ENCODE results near the gene WRNIP1. TPM values are rescaled to one million over a fixed set of nuclear protein-coding genes. Genes with fewer than 3 reads are reported as not detected.

WRNIP1 gene
- total and polyA plus RNA-seq, 2 of the 13 experiments (the other 11 are each of a cell fraction or from before 2014, with no cell fraction given), result 77.7 to 90.3 TPM

GRCh38 chr6:2817903-2818443 is 52.8 kb downstream of the WRNIP1 start (continued):
- TF ChIP-seq ZNF552 (CRISPR knock-in tag; IDR thresholded peaks at IDR 0.05; ENCODE audit: borderline replicate concordance) (no peak), HMG20A (CRISPR knock-in tag; IDR thresholded peaks at IDR 0.05; ENCODE audit: borderline replicate concordance) (peak; percentile 17; the same call in 1 of the 2 replicates), MAZ (IDR thresholded peaks at IDR 0.05; ENCODE audit: borderline replicate concordance, low read depth, low read length) (no peak), MAZ (CRISPR knock-in tag; IDR thresholded peaks at IDR 0.05; ENCODE audit: low read depth) (no peak), GTF3A (CRISPR knock-in tag; conservative IDR thresholded peaks at IDR 0.05) (no peak)

DNA sequence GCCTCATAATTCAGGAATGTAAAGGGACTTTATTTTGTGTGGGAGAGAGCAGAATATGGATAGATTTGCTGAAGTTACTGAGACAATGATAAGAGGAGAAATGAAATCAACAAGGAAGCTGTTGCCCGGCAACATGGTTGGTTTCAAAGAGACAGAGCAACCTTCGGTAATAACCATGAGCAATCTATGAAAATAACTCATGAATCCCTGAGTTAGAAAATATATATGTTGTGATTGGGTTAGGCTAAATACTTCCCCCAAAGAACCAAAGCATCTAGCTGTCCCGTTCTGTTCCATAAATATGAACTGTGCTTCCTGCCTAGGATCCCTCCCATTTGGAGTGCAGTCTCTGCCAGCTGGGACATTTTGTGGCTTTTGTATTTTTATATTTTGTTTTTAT is 53.4 kb downstream of the WRNIP1 start:
- intact Hi-C loops (cut with micrococcal nuclease; ENCODE audit: unreplicated experiment) (no loop called here), in situ Hi-C loops (cut with HindIII; ENCODE audit: extremely low pct_ligation_motif_present, low pct_unique_long_range_greater_than_20kb) (no loop called here)
- peaks cover 15% of the 10 kb centered on the region; the same call in 1 of the 2 replicates for H3K9me3 ChIP-seq (ENCODE audit: low read length)
- H3K4me3 ChIP-seq (replicated peaks in 1 of 3; ENCODE audit: insufficient read depth in 1 of 3, low read depth in 2 of 3, low read length in 3 of 3), result 0 out of 6 replicates have a peak overlapping the region, but pooled peaks of 1 of the 3 experiments have one; percentile 7
- 85% methylated on average over 3 of the region's 3 CpGs for WGBS (ENCODE audit: low lambda C conversion rate)
- FAIRE-seq (no peak), DNase-seq (ENCODE audit: low spot score) (no peak), ATAC-seq (no peak)
- ChIA-PET CTCF (ENCODE audit: low intra/inter-chr PET ratio, low total read pairs) (no interaction called here), POLR2A (interaction anchor here (1.2 to 3.0 kb wide), 4 partner anchors 9 to 53 kb away, joined by 3 to 33 read pairs (median 7); partner anchors contain the start of genes SERPINB1 and WRNIP1)
- no peaks in the 10 kb centered on the region for H3K36me3 ChIP-seq (replicated peaks in 1 of 2; ENCODE audit: control insufficient read depth in 1 of 2, insufficient read depth in 2 of 2, low read length in 2 of 2)
- no peak overlapping the region for H3K27ac ChIP-seq (ENCODE audit: extremely low read length, insufficient read depth, low read length)
- peak overlapping the region; percentile 80 for H2AFZ ChIP-seq (ENCODE audit: low read length)
- peaks cover 40% of the 10 kb centered on the region for H3K4me1 ChIP-seq (ENCODE audit: insufficient read depth, low read length)
- no peaks in the 10 kb centered on the region for H3K79me2 ChIP-seq (ENCODE audit: insufficient read depth, low read length)
- no TSS peak for BruUV-seq (replicated peaks)
- TF ChIP-seq, protein P1, sequence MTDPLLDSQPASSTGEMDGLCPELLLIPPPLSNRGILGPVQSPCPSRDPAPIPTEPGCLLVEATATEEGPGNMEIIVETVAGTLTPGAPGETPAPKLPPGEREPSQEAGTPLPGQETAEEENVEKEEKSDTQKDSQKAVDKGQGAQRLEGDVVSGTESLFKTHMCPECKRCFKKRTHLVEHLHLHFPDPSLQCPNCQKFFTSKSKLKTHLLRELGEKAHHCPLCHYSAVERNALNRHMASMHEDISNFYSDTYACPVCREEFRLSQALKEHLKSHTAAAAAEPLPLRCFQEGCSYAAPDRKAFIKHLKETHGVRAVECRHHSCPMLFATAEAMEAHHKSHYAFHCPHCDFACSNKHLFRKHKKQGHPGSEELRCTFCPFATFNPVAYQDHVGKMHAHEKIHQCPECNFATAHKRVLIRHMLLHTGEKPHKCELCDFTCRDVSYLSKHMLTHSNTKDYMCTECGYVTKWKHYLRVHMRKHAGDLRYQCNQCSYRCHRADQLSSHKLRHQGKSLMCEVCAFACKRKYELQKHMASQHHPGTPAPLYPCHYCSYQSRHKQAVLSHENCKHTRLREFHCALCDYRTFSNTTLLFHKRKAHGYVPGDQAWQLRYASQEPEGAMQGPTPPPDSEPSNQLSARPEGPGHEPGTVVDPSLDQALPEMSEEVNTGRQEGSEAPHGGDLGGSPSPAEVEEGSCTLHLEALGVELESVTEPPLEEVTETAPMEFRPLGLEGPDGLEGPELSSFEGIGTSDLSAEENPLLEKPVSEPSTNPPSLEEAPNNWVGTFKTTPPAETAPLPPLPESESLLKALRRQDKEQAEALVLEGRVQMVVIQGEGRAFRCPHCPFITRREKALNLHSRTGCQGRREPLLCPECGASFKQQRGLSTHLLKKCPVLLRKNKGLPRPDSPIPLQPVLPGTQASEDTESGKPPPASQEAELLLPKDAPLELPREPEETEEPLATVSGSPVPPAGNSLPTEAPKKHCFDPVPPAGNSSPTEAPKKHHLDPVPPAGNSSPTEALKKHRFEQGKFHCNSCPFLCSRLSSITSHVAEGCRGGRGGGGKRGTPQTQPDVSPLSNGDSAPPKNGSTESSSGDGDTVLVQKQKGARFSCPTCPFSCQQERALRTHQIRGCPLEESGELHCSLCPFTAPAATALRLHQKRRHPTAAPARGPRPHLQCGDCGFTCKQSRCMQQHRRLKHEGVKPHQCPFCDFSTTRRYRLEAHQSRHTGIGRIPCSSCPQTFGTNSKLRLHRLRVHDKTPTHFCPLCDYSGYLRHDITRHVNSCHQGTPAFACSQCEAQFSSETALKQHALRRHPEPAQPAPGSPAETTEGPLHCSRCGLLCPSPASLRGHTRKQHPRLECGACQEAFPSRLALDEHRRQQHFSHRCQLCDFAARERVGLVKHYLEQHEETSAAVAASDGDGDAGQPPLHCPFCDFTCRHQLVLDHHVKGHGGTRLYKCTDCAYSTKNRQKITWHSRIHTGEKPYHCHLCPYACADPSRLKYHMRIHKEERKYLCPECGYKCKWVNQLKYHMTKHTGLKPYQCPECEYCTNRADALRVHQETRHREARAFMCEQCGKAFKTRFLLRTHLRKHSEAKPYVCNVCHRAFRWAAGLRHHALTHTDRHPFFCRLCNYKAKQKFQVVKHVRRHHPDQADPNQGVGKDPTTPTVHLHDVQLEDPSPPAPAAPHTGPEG (CRISPR knock-in tag; IDR thresholded peaks at IDR 0.05), result no peak
- TF ChIP-seq, protein P2, sequence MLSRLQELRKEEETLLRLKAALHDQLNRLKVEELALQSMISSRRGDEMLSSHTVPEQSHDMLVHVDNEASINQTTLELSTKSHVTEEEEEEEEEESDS (CRISPR knock-in tag; IDR thresholded peaks at IDR 0.05; ENCODE audit: borderline replicate concordance), result no peak
- no peak for TF ChIP-seq ZNF382 (CRISPR knock-in tag; IDR thresholded peaks at IDR 0.05; ENCODE audit: borderline replicate concordance)
- TF ChIP-seq ZBTB7A (CRISPR knock-in tag; IDR thresholded peaks at IDR 0.05), result no peak
- TF ChIP-seq SNRNP70 (IDR thresholded peaks at IDR 0.05; ENCODE audit: low read depth, low read length), result no peak
- TF ChIP-seq MTF1 (CRISPR knock-in tag; IDR thresholded peaks at IDR 0.05), result no peak
- no peak for TF ChIP-seq ZSCAN22 (CRISPR knock-in tag; IDR thresholded peaks at IDR 0.05)
- TF ChIP-seq, protein P3, sequence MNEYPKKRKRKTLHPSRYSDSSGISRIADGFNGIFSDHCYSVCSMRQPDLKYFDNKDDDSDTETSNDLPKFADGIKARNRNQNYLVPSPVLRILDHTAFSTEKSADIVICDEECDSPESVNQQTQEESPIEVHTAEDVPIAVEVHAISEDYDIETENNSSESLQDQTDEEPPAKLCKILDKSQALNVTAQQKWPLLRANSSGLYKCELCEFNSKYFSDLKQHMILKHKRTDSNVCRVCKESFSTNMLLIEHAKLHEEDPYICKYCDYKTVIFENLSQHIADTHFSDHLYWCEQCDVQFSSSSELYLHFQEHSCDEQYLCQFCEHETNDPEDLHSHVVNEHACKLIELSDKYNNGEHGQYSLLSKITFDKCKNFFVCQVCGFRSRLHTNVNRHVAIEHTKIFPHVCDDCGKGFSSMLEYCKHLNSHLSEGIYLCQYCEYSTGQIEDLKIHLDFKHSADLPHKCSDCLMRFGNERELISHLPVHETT (CRISPR knock-in tag; conservative IDR thresholded peaks at IDR 0.05), result no peak
- TF ChIP-seq SALL1 (CRISPR knock-in tag; IDR thresholded peaks at IDR 0.05), result no peak
- TF ChIP-seq ZNF136 (CRISPR knock-in tag; IDR thresholded peaks at IDR 0.05; ENCODE audit: low read depth), result no peak
- TF ChIP-seq, protein P4, sequence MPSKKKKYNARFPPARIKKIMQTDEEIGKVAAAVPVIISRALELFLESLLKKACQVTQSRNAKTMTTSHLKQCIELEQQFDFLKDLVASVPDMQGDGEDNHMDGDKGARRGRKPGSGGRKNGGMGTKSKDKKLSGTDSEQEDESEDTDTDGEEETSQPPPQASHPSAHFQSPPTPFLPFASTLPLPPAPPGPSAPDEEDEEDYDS (CRISPR knock-in tag; IDR thresholded peaks at IDR 0.05), result no peak
- H3K27me3 ChIP-seq (ENCODE audit: control insufficient read depth in 1 of 2, insufficient read depth in 2 of 2, low read length in 2 of 2), result no peaks in the 10 kb centered on the region
- H3K9ac ChIP-seq (ENCODE audit: insufficient read depth, low read depth, low read length), result peak overlapping the region; percentile 30; the same call in 1 of the 2 replicates
- peak overlapping the region; percentile 62 for H3K4me2 ChIP-seq (ENCODE audit: low read depth, low read length)
- H4K20me1 ChIP-seq (ENCODE audit: insufficient read depth, low read length), result no peaks in the 10 kb centered on the region

Measured in HepG2 (cell line).